ENCODE data around the gene MBOAT7.

DNA sequence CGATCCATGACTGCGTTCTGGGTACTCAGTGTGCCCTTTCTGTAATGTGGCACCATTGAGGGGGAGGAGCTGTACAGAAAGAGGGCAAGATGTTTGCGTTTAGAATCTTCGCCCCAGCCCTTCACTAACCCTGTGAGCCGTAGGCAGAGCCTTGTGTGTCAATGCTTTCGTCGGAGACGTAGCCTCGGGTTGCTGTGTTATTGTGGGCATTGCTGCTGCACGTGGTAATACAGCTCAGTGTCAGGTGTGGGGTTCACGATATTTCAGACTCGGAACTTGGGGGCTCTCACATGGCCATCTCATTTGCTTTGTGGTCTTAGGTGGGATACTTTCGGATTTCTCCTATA is 17.4 kb upstream of the MBOAT7 start:
- TF ChIP-seq, protein P1, sequence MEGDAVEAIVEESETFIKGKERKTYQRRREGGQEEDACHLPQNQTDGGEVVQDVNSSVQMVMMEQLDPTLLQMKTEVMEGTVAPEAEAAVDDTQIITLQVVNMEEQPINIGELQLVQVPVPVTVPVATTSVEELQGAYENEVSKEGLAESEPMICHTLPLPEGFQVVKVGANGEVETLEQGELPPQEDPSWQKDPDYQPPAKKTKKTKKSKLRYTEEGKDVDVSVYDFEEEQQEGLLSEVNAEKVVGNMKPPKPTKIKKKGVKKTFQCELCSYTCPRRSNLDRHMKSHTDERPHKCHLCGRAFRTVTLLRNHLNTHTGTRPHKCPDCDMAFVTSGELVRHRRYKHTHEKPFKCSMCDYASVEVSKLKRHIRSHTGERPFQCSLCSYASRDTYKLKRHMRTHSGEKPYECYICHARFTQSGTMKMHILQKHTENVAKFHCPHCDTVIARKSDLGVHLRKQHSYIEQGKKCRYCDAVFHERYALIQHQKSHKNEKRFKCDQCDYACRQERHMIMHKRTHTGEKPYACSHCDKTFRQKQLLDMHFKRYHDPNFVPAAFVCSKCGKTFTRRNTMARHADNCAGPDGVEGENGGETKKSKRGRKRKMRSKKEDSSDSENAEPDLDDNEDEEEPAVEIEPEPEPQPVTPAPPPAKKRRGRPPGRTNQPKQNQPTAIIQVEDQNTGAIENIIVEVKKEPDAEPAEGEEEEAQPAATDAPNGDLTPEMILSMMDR (conservative IDR thresholded peaks at IDR 0.05; ENCODE audit: low read depth, low read length), result no peak
- no peak for TF ChIP-seq NFE2L2 (IDR thresholded peaks at IDR 0.05; ENCODE audit: low read depth, low read length)

Data from IMR-90 (cell line).